HUES48 (cell line): ENCODE data around the gene MAP4K4.

Experiments
- H3K27ac ChIP-seq: one replicate; pipeline ENCODE4 v1.7.0; 2013; ENCODE audit warnings: low read depth, low read length, inconsistent platforms
- H3K27me3 ChIP-seq: 2 replicates; pipeline ENCODE4 v1.6.1; 2013; ENCODE audit warnings: mild to moderate bottlenecking, low read length; ENCODE audit not compliant: control insufficient read depth, insufficient read depth
- H3K36me3 ChIP-seq: 2 replicates; pipeline ENCODE4 v1.6.1; 2013; ENCODE audit warnings: low read length; ENCODE audit not compliant: control insufficient read depth, insufficient read depth
- H3K4me1 ChIP-seq: 2 replicates; pipeline ENCODE4 v1.6.1; 2013; ENCODE audit warnings: mild to moderate bottlenecking, low read length; ENCODE audit not compliant: control insufficient read depth, insufficient read depth
- H3K4me3 ChIP-seq: 2 replicates; pipeline ENCODE4 v1.5.1; 2013; ENCODE audit warnings: mild to moderate bottlenecking, low read depth, low read length
- H3K9ac ChIP-seq: 2 replicates; pipeline ENCODE4 v1.6.1; 2013; ENCODE audit warnings: mild to moderate bottlenecking, low read depth, low read length, moderate library complexity
- H3K9me3 ChIP-seq: 2 replicates; pipeline ENCODE4 v1.6.1; 2013; ENCODE audit warnings: low read length; ENCODE audit not compliant: control insufficient read depth, insufficient read depth

The MAP4K4 gene

DNA sequence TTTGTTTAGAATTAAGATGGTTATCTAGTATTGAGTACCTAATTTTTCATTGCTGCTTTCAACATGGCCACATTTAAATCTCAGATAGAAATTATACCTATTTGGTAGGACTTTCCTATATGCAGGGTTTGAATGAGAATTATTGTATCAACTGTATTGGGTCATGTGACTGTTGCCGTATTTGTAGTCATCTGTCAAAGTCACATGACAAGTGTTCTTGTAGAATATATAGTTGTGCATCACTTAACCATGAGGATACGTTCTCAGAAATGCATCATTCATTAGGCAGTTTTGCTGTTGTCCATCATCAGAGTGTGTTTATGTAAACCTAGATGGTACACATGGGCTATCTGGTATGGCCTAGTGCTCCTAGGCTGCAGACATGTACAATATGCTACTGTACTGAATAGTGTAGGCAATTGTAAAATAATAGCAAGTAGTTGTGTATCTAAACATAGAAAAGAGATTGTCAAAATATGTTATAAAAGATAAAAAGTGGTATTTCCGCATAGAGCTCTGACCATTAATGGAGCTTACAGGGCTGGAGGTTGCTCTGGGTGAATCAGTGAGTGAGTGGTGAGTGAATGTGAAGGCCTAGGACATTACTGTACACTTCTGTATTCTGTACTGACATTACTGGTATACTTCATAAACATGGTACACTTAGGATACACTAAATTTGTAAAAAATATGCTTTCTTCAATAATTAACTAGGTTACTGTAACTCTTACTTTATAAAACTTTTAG, 123.7 kb downstream of the MAP4K4 start:
- Histone ChIP-seq H3K9ac (no peak overlapping the region), H3K36me3 (peaks cover 17% of the 10 kb centered on the region), H3K4me1 (peaks cover 40% of the 10 kb centered on the region)

DNA sequence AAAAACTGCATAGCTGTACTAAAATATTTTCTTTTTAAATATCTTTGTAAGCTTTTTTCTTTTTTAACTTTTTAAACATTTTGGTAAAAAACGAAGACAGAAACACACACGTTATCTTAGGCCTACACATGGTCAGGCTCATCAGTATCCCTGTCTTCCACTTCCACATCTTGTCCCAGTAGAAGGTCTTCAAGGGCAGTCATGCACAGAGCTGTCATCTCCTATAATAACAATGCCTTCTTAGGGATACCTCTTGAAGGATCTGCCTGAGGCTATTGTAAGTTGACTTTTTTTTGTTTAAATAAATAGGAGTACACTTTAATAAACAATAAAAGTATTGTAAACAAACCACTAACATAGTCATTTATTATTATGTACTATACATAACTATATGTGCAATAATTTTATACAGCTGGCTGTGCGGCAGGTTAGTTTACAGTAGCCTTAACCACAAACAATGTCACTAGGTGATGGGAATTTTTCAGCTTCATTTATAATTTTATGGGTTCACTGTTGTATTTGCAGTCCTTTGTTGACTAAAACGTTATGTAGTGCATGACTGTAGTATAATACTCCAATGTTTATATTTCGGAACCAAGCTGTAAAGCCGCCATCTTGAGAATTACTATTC, 124.4 kb downstream of the MAP4K4 start:
- Histone ChIP-seq H3K9me3 (no peaks in the 10 kb centered on the region), H3K27ac (no peak overlapping the region), H3K9ac (no peak overlapping the region), H3K4me3 (no peak overlapping the region), H3K36me3 (peaks cover 24% of the 10 kb centered on the region), H3K4me1 (peaks cover 36% of the 10 kb centered on the region), H3K27me3 (no peaks in the 10 kb centered on the region)

More for the DNA sequence above, 123.7 kb downstream of the MAP4K4 start:
- Histone ChIP-seq H3K27ac (no peak overlapping the region), H3K4me3 (no peak overlapping the region), H3K9me3 (no peaks in the 10 kb centered on the region), H3K27me3 (no peaks in the 10 kb centered on the region)

DNA sequence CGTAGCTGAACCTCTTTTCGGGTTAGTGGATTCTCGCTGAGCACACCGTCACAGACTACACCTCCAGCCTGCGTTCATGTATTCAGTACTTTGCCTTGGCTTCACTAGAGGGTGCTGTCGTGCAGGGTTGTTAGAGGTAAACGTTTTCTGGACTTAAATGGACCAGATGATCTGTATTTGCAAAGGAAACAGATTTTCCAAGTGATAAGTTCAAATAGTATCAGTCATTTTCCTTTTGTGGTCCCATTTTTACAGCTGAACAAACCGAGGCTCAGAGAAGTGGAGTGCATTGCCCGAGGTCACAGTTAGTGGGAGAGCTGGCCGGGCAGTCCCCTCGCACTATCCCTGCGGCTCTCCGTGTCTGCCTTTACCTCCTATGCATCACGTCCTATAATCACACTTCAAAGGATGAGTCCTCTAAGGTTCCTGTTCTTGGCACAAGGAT, 125.9 kb downstream of the MAP4K4 start:
- H3K27me3 ChIP-seq = no peaks in the 10 kb centered on the region
- no peaks in the 10 kb centered on the region for H3K9me3 ChIP-seq
- H3K4me3 ChIP-seq = no peak overlapping the region
- peak overlapping the region; percentile 37 for H3K27ac ChIP-seq
- H3K9ac ChIP-seq = no peak overlapping the region
- H3K4me1 ChIP-seq = peaks cover 22% of the 10 kb centered on the region
- peaks cover 38% of the 10 kb centered on the region for H3K36me3 ChIP-seq

DNA sequence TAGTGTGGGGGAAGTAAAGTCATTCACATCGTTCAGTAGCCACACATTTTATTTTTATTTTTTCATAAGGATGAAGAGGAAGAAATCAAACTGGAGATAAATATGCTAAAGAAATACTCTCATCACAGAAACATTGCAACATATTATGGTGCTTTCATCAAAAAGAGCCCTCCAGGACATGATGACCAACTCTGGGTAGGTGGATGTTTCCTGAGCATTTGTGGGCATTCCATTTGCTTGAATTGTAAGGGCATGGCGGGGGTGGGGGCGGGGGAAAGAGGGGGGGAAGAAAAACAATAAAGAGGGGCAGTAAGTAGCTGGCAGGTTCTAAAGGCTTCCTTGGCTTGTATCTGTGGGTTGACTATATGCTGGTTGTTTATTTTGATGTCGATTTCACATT, 126.4 kb downstream of the MAP4K4 start:
- H3K4me3 ChIP-seq = no peak overlapping the region
- H3K9me3 ChIP-seq = no peaks in the 10 kb centered on the region
- peak overlapping the region; percentile 37 for H3K27ac ChIP-seq
- H3K27me3 ChIP-seq = no peaks in the 10 kb centered on the region
- peaks cover 17% of the 10 kb centered on the region for H3K4me1 ChIP-seq
- peaks cover 43% of the 10 kb centered on the region for H3K36me3 ChIP-seq
- no peak overlapping the region for H3K9ac ChIP-seq

- Histone ChIP-seq H3K27me3 (no peaks in the 10 kb centered on the region), H3K27ac (peak overlapping the region; percentile 69), H3K9ac (no peak overlapping the region), H3K36me3 (peaks cover 70% of the 10 kb centered on the region), H3K9me3 (no peaks in the 10 kb centered on the region), H3K4me3 (no peak overlapping the region), H3K4me1 (peaks cover 21% of the 10 kb centered on the region)
Observed at GRCh38 chr2:101826716-101827115, 129.2 kb downstream of the MAP4K4 start.

DNA sequence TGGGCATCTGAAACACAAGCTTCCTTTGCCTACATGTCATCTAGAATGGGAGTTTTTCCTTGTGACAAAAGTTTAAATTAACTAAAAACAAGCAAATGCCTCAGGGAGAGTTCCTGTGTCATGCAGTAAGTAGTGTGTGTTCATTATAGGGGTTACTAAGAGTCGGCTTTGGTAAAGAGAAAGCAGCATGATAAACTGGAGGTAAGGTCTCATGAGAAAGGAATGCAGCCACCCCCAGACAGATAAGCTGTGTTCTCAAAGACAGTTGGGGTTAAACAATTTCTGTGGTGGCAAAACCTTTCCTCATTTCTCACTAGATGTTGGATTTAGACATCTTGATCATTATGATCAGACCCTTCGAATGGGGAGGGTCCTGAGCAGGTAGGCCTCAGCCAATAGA, 129.7 kb downstream of the MAP4K4 start:
- no peak overlapping the region for H3K9ac ChIP-seq
- peaks cover 75% of the 10 kb centered on the region for H3K36me3 ChIP-seq
- H3K4me1 ChIP-seq = peaks cover 24% of the 10 kb centered on the region

GRCh38 chr2:101828257-101828656, 130.8 kb downstream of the MAP4K4 start:
- peaks cover 24% of the 10 kb centered on the region for H3K4me1 ChIP-seq
- H3K36me3 ChIP-seq = peaks cover 82% of the 10 kb centered on the region
- no peak overlapping the region for H3K27ac ChIP-seq

More for the DNA sequence above, 129.7 kb downstream of the MAP4K4 start:
- Histone ChIP-seq H3K9me3 (no peaks in the 10 kb centered on the region), H3K4me3 (no peak overlapping the region), H3K27ac (peak overlapping the region; percentile 69), H3K27me3 (no peaks in the 10 kb centered on the region)

DNA sequence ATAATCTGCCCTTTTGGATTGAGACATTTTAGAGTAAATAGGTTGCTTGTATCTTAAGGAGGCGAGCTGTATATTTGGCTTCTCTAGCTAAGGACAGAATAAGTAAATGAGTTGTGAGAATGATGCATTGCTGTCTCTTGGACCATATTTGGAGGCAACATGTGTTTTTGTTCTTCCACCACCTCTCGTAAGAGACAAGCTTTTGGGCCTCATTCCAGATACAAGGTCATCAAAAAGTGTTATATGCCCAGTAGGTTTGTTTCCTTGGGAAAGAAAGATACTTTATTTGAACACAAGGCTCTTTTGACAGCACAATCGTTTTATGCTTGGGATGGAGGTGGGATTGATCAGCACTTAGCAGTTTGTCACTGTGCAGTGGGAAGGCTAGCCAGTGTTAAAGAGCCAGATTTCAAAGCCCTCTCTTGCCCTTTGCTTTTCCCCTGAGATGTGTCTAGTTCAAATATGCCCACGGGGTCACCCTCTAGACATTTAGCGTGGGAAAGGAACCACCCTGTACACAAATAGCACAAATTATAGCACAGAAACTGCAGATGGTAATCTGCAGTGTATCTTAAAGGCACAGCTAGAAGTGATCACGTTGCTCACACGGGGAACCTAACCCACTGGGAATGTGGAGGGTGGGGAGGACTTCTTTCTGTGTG, 131.3 kb downstream of the MAP4K4 start:
- Histone ChIP-seq H3K4me3 (no peak overlapping the region), H3K36me3 (peaks cover 82% of the 10 kb centered on the region), H3K4me1 (peaks cover 19% of the 10 kb centered on the region), H3K27me3 (no peaks in the 10 kb centered on the region), H3K9me3 (no peaks in the 10 kb centered on the region), H3K9ac (no peak overlapping the region), H3K27ac (no peak overlapping the region)

More at GRCh38 chr2:101828257-101828656, 130.8 kb downstream of the MAP4K4 start:
- Histone ChIP-seq H3K9me3 (no peaks in the 10 kb centered on the region), H3K27me3 (no peaks in the 10 kb centered on the region), H3K9ac (no peak overlapping the region), H3K4me3 (no peak overlapping the region)

DNA sequence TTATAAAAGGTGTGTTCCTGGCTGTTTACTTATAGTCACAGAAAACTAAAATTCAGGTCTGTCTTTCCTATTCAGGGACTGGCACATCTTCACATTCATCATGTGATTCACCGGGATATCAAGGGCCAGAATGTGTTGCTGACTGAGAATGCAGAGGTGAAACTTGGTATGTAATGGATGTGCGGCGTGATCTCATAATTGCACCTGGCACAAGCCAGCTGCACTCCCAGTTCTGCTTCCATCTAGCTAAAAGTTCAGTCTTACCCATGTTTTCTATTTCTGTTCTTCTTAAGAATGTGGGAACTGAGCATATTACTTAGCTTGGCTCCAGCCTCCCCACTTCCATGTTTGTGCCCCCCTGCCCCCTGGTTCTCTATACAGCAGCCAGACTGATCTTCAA, 131.9 kb downstream of the MAP4K4 start:
- H3K27ac ChIP-seq = no peak overlapping the region
- H3K4me1 ChIP-seq = peaks cover 18% of the 10 kb centered on the region

GRCh38 chr2:101830146-101830545, 132.6 kb downstream of the MAP4K4 start:
- Histone ChIP-seq H3K36me3 (peaks cover 86% of the 10 kb centered on the region), H3K27me3 (no peaks in the 10 kb centered on the region), H3K4me1 (peaks cover 18% of the 10 kb centered on the region), H3K4me3 (no peak overlapping the region), H3K27ac (no peak overlapping the region), H3K9ac (no peak overlapping the region), H3K9me3 (no peaks in the 10 kb centered on the region)

More for the DNA sequence above, 131.9 kb downstream of the MAP4K4 start:
- peaks cover 85% of the 10 kb centered on the region for H3K36me3 ChIP-seq
- H3K27me3 ChIP-seq = no peaks in the 10 kb centered on the region
- no peaks in the 10 kb centered on the region for H3K9me3 ChIP-seq
- no peak overlapping the region for H3K4me3 ChIP-seq
- no peak overlapping the region for H3K9ac ChIP-seq

DNA sequence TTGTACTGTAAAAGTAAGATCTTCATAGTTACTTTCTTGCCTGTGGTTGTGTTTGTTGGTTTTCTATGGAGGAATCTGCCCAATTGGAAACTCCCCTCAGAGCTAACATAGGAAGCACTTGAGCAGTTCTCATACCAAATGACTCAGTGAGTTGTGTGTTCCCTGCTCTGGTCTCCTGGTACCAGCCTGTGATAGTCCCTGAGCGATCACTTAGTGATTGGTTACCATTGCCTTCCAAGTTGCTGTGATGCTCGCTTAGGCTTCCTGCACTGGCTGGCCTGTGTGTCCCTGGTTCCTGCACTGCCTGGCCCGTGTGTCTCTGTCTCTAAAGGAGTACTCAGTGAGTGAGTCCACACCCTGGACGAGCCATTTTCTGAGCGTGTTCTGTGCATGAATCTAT, 133.0 kb downstream of the MAP4K4 start:
- H3K9me3 ChIP-seq = no peaks in the 10 kb centered on the region
- H3K4me3 ChIP-seq = no peak overlapping the region
- peaks cover 86% of the 10 kb centered on the region for H3K36me3 ChIP-seq
- H3K27me3 ChIP-seq = no peaks in the 10 kb centered on the region
- H3K4me1 ChIP-seq = peaks cover 18% of the 10 kb centered on the region
- peak overlapping the region; percentile 30 for H3K27ac ChIP-seq
- H3K9ac ChIP-seq = no peak overlapping the region
